Measurements from ENCODE around the gene CREB3L2. TPM values are rescaled to one million over a fixed set of nuclear protein-coding genes. Genes with fewer than 3 reads are reported as not detected.

The CREB3L2 gene
- total and polyA plus RNA-seq, 9 donors: 21.2 to 110 (median 80.8) TPM

GRCh38 chr7:137987968-137988367 is 13.9 kb downstream of the CREB3L2 start:
- H3K4me3 ChIP-seq: no peak overlapping the region
- intact Hi-C loops (cut with DNase I): no loop called here
- TF ChIP-seq CTCF (IDR thresholded peaks at IDR 0.05): no peak
- no peaks in the 10 kb centered on the region for H3K27me3 ChIP-seq
- H3K4me1 ChIP-seq (ENCODE audit: insufficient read depth): peaks cover 48% of the 10 kb centered on the region
- DNase-seq: no peak
- no peaks in the 10 kb centered on the region for H3K36me3 ChIP-seq
- H3K9me3 ChIP-seq: no peaks in the 10 kb centered on the region
- 16 to 35% (median 34%) methylated on average over 4 of the region's 4 CpGs for WGBS, 3 donors
- H3K27ac ChIP-seq: peak overlapping the region; percentile 39 to 77

- intact Hi-C loops (cut with DNase I): no loop called here
- no peak for DNase-seq
- 63 to 73% (median 69%) methylated on average over 5 of the region's 5 CpGs for WGBS, 3 donors
- peaks cover 47% of the 10 kb centered on the region for H3K4me1 ChIP-seq (ENCODE audit: insufficient read depth)
- no peaks in the 10 kb centered on the region for H3K36me3 ChIP-seq
- TF ChIP-seq POLR2A (IDR thresholded peaks at IDR 0.05) (no peak), CTCF (IDR thresholded peaks at IDR 0.05) (no peak), EP300 (IDR thresholded peaks at IDR 0.05) (no peak)
- H3K27me3 ChIP-seq: no peaks in the 10 kb centered on the region
- H3K27ac ChIP-seq: peak overlapping the region; percentile 39 to 77
- H3K9me3 ChIP-seq: no peaks in the 10 kb centered on the region
- H3K4me3 ChIP-seq: no peak overlapping the region
These were observed 14.3 kb downstream of the CREB3L2 start for GRCh38 chr7:137987563-137987962.

- Histone ChIP-seq H3K9me3 (no peaks in the 10 kb centered on the region), H3K27ac (peak overlapping the region in 1 of 2 donors; percentile 77), H3K4me3 (no peak overlapping the region), H3K27me3 (no peaks in the 10 kb centered on the region), H3K4me1 (ENCODE audit: insufficient read depth) (peaks cover 41% of the 10 kb centered on the region), H3K36me3 (no peaks in the 10 kb centered on the region)
- WGBS, 3 donors: 17 to 34% (median 17%) methylated on average over 3 of the region's 3 CpGs
- TF ChIP-seq POLR2A (IDR thresholded peaks at IDR 0.05) (no peak), CTCF (IDR thresholded peaks at IDR 0.05) (no peak), EP300 (IDR thresholded peaks at IDR 0.05) (no peak)
- intact Hi-C loops (cut with DNase I): no loop called here
- DNase-seq: no peak
These were observed 14.9 kb downstream of the CREB3L2 start for GRCh38 chr7:137987018-137987349.

- WGBS, 3 donors: 13 to 17% (median 15%) methylated on average over 14 of the region's 14 CpGs
- Histone ChIP-seq H3K4me1 (ENCODE audit: insufficient read depth) (peaks cover 39% of the 10 kb centered on the region), H3K9me3 (no peaks in the 10 kb centered on the region), H3K27me3 (no peaks in the 10 kb centered on the region), H3K4me3 (no peak overlapping the region), H3K36me3 (no peaks in the 10 kb centered on the region), H3K27ac (peak overlapping the region in 1 of 2 donors; percentile 77)
- DNase-seq: peak in 4 of 5 donors; percentile 53 to 64 (median 60)
- intact Hi-C loops (cut with DNase I): no loop called here
- no peak for TF ChIP-seq POLR2A (IDR thresholded peaks at IDR 0.05)
- no peak for TF ChIP-seq EP300 (IDR thresholded peaks at IDR 0.05)
- no peak for TF ChIP-seq CTCF (IDR thresholded peaks at IDR 0.05)
These were observed 15.5 kb downstream of the CREB3L2 start for GRCh38 chr7:137986252-137987017.

Measured in ovary (tissue), 9 donors.